ENCODE measurements around the gene ADGRV1.

The ADGRV1 gene, protein sequence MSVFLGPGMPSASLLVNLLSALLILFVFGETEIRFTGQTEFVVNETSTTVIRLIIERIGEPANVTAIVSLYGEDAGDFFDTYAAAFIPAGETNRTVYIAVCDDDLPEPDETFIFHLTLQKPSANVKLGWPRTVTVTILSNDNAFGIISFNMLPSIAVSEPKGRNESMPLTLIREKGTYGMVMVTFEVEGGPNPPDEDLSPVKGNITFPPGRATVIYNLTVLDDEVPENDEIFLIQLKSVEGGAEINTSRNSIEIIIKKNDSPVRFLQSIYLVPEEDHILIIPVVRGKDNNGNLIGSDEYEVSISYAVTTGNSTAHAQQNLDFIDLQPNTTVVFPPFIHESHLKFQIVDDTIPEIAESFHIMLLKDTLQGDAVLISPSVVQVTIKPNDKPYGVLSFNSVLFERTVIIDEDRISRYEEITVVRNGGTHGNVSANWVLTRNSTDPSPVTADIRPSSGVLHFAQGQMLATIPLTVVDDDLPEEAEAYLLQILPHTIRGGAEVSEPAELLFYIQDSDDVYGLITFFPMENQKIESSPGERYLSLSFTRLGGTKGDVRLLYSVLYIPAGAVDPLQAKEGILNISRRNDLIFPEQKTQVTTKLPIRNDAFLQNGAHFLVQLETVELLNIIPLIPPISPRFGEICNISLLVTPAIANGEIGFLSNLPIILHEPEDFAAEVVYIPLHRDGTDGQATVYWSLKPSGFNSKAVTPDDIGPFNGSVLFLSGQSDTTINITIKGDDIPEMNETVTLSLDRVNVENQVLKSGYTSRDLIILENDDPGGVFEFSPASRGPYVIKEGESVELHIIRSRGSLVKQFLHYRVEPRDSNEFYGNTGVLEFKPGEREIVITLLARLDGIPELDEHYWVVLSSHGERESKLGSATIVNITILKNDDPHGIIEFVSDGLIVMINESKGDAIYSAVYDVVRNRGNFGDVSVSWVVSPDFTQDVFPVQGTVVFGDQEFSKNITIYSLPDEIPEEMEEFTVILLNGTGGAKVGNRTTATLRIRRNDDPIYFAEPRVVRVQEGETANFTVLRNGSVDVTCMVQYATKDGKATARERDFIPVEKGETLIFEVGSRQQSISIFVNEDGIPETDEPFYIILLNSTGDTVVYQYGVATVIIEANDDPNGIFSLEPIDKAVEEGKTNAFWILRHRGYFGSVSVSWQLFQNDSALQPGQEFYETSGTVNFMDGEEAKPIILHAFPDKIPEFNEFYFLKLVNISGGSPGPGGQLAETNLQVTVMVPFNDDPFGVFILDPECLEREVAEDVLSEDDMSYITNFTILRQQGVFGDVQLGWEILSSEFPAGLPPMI (N-terminal part only)

DNA sequence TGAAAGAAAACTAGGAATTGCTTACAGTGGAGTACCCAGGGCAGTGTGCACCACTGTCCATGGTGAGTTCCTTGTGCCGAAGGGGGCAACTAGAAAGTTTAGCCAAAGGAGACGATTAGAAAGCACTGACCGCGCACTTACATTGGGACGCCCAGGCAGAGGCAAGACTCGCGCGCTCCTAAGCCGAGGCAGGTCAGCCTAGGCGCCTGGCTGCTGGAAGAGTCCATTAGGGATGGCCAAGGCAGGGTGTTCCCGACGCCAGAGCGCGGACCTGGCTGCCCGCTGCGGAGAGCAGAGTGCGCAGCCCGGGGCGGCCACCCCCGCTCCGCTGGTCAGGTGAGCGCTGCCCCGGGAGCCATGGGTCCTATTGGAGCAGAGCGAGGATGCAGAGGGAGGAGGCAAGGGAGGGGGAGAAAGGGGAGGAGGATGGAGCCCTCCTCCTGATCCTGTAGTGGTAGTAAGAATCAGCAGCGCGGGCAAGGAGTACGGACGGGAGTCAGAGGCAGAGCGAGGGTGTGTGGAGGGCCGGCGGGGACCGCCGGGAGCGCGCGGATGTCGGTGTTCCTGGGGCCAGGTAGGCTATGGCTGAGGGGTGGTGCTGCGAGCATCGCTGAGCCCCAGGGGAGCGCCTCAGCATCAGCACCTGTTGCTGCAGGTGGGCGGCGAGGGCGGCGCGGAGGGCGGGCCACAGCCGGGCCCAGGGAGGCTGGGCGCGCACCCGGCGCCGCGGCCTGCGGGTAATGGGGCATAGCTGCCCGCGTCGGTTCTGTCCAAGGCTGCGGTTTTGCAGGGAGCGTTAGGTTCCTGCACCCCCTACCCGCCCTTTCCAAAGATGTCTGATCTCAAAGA, at the start of gene ADGRV1:
ADGRV1 (plus strand) TSS at position 454 of the 849 bp plus-strand sequence; CDS start at position 553, 99 bp downstream.
- no peak for DNase-seq (ENCODE audit: low read depth)

DNA sequence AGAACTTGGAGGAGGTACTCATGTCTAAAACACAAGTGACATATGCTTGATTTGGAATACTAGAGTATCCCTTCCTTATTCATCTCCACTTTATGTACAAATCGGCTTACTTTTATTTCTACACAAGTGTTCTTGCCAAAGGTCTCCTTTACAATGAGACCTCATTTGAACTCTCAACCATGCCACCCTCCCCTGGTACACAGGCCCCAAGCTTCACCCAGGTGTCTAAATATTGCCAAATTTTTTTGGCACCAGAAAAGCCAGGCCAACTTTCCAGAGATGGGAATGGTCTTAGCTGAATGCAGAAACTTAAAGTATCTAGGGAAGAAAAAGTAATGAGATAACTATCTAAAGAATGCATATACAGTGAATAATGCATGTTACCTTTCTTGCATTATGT, 48.2 kb upstream of the ADGRV1 start:
- no peak for DNase-seq (ENCODE audit: low read depth)

DNA sequence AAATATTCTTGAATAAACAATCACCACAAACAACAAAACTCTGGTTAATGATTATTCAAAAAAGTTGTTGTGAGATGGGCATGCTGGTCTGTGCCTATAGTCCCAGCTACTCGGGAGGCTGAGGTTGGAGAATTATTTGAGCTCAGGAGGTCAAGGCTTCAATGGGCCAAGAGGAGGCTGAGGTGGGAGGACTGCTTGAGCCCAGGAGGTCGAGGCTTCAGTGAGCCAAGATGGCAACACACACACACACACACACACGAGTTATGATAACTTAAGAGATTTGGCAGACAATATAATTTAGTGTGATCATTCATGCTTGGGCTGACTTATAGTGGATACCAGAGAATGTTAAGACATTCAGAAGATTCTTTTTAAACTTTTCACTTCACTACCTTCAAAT, 44.1 kb upstream of the ADGRV1 start:
- DNase-seq (ENCODE audit: low read depth): no peak

DNA sequence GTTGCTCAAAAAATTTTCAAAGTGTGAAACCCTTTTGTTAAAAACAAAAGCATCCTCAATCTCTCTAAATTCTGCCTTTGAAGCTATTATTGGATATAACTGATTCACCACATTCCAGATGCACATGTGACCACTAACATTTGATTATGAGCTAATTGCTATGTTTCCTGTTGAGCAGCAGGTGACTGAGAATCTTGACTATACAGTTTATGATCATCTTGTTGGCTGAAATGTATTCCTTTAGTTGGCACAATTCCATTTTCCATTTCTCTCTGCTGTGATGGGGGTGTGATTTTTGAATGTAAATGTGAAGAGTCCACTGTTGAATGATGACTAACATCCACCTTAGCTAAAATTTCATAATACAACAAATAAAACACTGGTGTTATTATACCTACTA, 39.9 kb upstream of the ADGRV1 start:
- DNase-seq (ENCODE audit: low read depth): no peak

DNA sequence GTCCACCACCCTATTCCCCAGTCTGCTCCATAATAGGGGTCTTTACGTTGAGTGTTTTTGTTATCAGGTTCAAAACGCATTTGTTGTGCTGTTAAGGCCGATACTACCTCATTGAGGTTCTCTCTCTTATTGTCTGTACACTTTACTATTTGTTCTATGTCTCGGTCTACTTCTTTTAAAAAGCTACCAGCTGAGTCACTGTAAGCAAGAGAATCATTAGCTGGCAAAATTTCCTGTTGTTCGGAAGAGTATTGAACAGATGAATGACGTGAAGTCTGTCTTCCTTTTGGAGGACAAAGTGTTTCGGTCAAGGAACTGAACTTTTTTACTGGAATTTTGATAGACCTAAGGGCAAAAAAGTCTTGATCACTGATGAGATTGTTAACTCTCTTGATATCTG, 39.5 kb upstream of the ADGRV1 start:
- no peak for DNase-seq (ENCODE audit: low read depth)

DNA sequence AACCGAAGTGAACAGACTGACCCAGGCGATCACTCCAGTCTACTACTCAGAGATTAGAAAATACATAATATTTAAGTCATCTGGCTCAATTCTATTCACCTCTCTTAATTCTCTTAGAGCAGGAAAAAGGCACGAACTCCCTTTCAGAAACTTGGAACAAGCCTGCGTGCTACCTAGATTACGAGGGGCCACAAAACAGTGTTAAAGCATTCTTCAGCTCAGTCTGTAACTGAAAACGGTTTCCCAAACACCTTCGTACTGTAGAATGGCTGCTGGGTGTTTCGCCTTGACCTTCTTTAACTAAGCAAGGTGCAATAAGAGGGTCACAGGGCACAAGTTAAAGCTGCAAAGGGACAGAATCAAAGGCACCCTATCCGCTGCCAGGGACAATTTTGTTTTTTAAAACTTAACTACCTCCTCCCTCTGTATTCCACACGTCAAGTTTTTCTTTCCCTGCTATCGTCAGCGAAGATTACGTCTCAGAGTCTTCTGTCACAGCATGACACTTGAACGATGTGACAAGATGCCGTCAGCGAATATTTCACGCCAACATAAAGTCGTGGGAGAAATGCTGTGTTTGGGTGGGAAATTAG, 29.9 kb upstream of the ADGRV1 start:
- peak; percentile 7 for DNase-seq (ENCODE audit: low read depth)

DNA sequence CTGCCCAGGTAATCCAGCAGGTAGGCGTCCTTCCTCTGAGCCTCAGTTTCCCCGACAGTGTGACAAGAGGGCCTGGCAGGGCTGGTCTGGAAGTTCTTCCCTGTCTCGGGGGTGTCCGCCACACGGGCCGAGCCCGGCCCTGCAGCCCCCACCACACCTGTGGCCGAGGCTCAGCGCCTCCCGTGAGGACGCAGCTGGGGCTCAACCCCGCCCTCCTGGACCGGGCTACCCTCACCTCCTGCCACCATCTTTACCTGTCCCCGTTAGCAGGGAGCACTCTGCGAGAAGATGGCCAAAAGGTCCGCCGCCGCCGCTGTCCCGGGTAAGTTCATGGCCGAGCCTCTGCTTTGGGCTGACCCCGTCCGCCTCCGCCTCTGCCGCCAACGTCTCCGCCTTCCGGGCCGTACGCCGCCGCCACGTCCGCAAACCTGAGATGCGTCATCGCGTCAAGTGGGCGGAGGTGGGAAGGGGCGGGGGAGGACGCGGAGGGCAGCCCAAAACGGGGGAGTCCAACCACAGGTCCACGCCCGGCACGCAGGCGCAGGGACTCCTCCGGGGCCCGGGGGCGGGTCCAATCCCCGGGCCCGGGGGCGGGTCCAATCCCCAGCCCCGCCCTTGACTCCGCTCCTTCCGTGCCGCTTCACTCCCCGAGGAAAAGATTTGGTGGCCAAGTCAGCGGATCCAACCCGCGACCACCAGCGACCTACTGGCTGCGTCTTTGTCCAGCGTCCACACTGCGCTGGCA, 29.2 kb upstream of the ADGRV1 start, which contains the start of gene LYSMD3:
LYSMD3 (minus strand) TSS at position 391 of the 745 bp plus-strand sequence. CDS start 4,295 bp downstream, outside the sequence.
- peak; percentile 96 for DNase-seq (ENCODE audit: low read depth)

DNA sequence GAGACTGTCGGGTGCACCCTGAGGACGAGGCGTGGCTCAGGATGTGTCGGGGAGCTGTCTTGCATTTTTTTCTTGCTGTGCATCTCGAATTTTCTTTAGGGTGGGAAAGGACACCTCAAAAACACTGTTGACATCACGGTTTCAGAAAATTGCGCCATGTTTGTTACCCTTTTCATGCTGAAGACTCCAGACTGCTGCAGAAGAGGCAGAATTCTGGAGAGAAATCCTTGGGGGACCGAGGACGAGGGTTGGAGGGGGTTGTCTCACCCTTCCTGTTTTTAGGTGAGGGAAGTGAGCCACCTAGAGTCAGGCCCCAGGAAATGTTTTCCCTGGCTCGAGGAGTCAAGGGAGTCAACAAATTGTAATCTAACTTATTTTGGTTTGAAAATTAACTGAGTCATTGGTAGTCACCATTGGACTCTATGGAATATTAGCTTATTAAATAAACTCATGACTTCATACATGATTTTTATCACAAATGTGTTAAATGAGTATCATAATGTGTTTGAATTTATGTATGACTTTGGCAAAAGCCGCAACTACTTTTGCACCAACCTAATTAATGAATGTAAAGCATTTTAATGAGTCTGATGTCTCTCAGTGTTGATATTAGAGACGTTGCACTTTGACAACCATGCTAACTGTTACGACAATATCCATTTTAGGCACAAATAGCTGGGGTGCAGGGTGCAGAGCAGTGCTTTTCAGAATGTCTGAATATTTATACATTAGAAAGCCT, 28.5 kb upstream of the ADGRV1 start:
- peak; percentile 33 for DNase-seq (ENCODE audit: low read depth)

DNA sequence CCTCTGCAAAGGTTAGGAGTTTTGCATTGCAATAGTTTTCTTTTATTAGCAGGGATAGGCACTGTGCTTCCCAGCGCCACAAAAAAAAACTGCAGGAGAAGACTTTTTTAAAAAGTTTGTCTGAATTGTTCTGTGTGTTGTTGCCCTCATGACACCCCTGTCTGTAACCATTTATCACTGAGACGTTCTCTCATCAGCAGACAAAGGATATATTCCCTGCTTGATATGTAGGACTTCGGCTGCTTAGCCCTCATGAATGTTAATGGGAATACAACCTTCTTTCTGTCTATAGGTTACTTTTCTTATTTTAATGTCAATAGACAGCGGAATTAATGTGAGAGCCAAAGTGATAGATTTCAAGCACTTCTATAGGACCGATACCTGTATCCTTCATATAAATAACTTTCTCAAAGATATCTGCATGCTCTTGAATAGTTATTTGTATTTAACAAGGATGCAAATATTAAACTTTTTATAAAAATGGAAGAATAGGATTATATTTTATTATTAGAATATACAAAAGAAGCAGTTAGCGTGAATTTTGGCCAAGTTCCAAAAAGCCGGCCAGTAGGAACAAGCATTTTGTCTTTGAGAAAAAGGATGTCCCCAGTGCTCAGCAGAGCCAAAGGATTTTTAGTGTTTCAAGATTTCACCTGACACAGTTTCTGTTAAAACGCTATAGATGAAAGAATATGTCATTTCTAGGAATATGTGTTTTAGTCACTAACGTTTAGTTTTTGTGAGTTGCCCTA, 27.7 kb upstream of the ADGRV1 start:
- no peak for DNase-seq (ENCODE audit: low read depth)

DNA sequence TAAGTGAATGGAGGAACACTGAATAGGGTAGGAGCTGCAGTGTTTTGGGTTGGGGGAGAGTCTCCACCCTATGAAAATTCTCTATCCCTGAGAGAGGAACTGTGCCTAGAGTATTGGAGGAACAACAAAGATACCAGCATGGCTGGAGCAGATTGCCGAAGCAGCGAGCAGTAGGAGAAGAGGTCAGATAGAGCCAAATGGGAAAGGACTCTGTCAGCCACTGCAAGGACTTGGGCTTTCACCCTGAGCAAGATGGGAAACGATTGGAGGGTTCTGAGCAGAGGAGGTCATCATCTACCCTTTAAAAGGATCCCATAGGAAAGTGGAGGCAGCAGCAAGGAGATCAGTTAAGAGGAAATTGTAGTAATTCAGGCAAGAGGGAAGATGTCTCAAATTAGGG, 24.8 kb upstream of the ADGRV1 start:
- no peak for DNase-seq (ENCODE audit: low read depth)

DNA sequence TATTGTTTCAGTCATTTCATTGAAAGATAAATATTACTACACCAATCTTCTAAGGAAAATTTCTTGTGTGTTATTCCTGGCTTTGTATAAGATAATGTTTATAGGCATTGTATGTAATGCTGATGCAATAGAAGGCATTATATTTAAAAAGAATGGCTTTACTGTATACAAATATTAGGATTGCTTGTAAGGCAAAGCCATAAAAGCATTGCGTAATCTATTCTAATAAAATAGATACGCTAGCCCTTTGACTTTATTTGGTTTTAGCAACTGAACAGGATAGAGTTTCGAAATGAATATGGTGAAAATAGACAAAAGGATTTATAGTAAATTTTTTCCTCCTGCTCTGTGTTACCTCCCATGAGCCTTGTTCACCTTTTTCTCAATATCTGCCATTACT, 23.7 kb upstream of the ADGRV1 start:
- DNase-seq (ENCODE audit: low read depth): no peak

DNA sequence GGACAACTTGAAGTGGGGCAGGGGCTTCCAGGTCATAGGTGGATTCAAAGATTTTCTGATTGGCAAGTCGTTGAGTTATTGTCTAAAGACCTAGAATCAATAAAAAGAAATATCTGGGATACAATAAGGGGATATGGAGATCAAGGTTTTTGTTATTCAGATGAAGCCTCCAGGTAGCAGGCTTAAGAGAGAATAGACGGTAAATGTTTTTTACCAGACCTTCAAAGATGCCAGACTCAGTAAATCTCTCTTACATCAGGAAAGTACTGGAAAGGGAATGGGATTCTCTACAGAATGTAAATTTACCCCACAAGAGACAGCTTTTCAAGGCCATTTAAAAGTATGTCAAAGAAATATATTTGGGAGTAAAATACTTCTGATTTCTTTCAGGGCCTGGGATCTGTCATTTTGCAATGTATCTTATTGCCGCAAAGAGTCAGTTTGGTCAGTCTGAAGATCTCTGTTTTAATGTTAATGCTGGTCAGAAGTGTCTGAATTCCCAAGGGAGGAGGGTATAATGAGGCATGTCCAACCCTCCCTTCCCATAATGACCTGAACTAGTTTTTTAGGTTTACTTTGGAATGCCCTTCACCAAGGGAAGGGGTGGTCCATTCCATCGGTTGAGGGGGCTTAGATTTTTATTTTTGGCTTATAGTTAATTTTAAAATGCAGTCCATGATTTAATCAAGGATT, 15.6 kb upstream of the ADGRV1 start:
- no peak for DNase-seq (ENCODE audit: low read depth)

DNA sequence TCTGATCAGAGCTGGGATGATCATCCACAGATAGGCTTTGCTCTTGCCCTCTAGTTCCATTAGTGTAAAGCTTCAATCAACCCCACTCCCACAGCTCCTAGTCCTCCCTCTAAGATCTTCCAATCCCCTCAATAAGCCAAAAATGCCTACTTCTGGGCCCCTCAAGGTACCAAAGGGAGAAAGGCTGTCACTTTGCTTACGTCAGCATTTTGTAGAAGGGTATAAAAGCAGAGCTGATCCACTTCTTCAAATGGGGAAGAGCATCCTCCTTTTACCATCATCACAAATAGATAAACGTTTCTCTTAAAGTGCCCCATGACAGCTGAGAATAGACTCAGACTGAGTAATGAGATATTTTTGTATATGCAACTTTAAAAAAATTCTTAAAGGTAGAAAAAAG, 13.1 kb upstream of the ADGRV1 start:
- DNase-seq (ENCODE audit: low read depth): no peak

DNA sequence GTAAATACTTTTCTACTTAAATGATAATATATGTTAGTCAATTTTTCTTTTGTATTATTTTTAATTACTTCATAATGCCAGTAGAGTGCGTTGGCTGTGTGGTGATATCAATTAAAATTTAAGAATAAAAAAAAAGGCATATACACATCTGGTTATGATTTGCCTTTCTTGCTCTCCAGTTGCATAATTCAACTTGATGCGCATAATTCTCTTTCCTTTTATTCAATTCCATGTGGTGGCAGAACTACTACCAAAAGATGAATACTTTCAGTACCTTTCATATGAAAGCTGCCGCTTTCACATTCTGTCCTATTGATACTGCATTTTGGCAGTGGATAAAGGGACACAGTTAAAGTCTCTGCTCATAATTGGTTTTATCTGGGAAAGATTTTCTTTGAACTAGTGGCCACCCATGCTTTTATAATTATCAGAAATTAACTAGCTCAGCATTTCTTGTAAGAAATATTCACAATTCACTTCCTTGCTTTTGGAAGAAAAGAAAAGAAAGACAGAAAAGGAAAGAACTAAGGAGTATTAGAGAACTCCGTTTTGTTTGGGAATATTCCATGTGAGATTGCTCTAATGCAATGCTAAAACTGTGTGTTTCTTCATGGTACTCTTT, 12.3 kb upstream of the ADGRV1 start:
- no peak for DNase-seq (ENCODE audit: low read depth)

DNA sequence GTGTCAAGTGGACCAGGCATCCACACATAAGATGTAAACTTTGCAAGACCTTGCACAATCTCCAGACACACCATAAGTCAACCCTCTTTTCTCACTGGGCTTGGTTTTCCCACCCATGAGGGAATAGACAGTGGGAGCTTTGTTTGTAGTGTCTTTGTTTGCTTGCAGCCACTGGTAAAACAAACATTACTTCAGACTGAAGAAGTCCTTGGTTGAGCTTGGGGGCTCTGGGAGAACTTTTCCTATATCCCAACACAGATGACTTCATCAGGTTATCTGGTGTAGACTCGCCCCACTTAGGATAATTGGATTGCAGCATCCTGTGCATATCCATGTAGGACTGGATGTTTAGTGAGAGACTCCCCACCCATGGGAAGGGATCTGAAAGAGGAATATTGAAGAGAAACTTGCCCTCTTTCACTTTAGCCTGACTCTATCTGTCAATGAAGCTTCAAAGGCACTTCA, 11.5 kb upstream of the ADGRV1 start:
- DNase-seq (ENCODE audit: low read depth): no peak

DNA sequence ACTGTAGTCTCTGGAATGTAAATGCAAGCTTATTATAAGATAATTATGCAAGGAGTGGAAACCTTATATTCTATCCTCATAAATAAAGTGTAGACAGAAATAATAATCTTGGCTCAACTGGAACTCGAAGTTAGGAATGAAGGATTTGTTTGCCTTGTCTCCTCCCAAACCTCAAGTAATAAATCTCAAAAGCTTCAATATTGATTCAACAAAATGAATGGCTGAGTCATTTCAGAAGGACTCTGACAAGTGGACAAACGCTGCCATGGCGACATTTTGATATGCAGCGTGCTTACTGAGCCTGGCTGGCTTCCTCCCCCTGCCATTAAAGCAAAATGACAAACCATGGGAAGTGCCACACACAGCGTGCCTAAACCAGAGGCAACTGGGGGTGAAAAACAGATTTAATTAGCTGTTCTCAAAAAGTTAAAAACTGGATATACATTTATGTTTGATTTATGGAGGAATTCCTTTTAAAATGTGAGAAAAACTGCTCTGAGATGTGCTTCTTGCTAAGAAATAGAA, 10.5 kb upstream of the ADGRV1 start:
- no peak for DNase-seq (ENCODE audit: low read depth)

DNA sequence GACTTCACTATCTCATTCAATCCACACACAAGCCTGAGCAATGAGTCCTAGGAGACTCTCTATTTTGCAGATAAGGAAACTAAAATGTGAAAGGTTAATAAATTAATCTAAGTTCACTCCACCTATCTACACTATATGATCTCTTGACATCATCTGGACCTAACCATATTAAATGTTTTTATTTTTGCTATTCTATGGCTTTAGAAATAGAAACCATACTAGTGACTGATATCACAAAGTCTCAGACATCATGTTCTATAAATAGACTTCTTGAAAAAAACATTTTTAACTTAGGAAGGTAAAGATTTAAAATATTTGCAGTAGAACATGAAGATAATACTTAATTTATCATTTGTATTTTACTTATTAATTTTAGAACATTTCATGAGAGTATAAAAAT, 9.4 kb upstream of the ADGRV1 start:
- no peak for DNase-seq (ENCODE audit: low read depth)

Measured in T-helper 22 cell (primary cell).